ENCODE data around the gene BPIFB6.

Gene BPIFB6

GRCh38 chr20:33068251-33068939 lies 36.9 kb downstream of the BPIFB6 start:
- no peak for TF ChIP-seq CTCF (conservative IDR thresholded peaks at IDR 0.05; ENCODE audit: low read length)
- DNase-seq (ENCODE audit: low read depth): no peak

GRCh38 chr20:33069673-33070072 lies 38.2 kb downstream of the BPIFB6 start:
- no peak for DNase-seq (ENCODE audit: low read depth)
- TF ChIP-seq CTCF (conservative IDR thresholded peaks at IDR 0.05; ENCODE audit: low read length): no peak
- H3K4me3 ChIP-seq (ENCODE audit: low read length): no peak overlapping the region

More at GRCh38 chr20:33068251-33068939, 36.9 kb downstream of the BPIFB6 start:
- H3K4me3 ChIP-seq (ENCODE audit: low read length): no peak overlapping the region

- TF ChIP-seq CTCF (conservative IDR thresholded peaks at IDR 0.05; ENCODE audit: low read length): no peak
- DNase-seq (ENCODE audit: low read depth): no peak
- no peak overlapping the region for H3K4me3 ChIP-seq (ENCODE audit: low read length)
Observed at GRCh38 chr20:33070111-33071053, 38.9 kb downstream of the BPIFB6 start.

GRCh38 chr20:33071198-33071597 lies 39.8 kb downstream of the BPIFB6 start:
- DNase-seq (ENCODE audit: low read depth): no peak
- TF ChIP-seq CTCF (conservative IDR thresholded peaks at IDR 0.05; ENCODE audit: low read length): no peak
- H3K4me3 ChIP-seq (ENCODE audit: low read length): no peak overlapping the region

- no peak for DNase-seq (ENCODE audit: low read depth)
- H3K4me3 ChIP-seq (ENCODE audit: low read length): no peak overlapping the region
- TF ChIP-seq CTCF (conservative IDR thresholded peaks at IDR 0.05; ENCODE audit: low read length): no peak
Observed at GRCh38 chr20:33072362-33072761, 40.9 kb downstream of the BPIFB6 start.

GRCh38 chr20:33072813-33073212 lies 41.4 kb downstream of the BPIFB6 start:
- TF ChIP-seq CTCF (conservative IDR thresholded peaks at IDR 0.05; ENCODE audit: low read length): no peak
- no peak for DNase-seq (ENCODE audit: low read depth)
- no peak overlapping the region for H3K4me3 ChIP-seq (ENCODE audit: low read length)
